GM21825 (cell line): ENCODE results near the gene PLA2R1.

Source experiments
- ATAC-seq: cut with Tn5 transposase; IDR thresholded peaks from one replicate; pipeline ENCODE4 v1.9.1; 2021; ENCODE audit warnings: mild to moderate bottlenecking, moderate library complexity; ENCODE audit not compliant: unreplicated experiment

Gene PLA2R1

GRCh38 chr2:159897720-159898119 is 164.7 kb downstream of the PLA2R1 start:
- no peak for ATAC-seq

GRCh38 chr2:159897081-159897480 is 165.3 kb downstream of the PLA2R1 start:
- no peak for ATAC-seq

GRCh38 chr2:159895258-159896065 is 167.0 kb downstream of the PLA2R1 start:
- peak; percentile 55 for ATAC-seq

- ATAC-seq: no peak
Observed at GRCh38 chr2:159894145-159894838, 168.1 kb downstream of the PLA2R1 start.

GRCh38 chr2:159892990-159893810 is 169.2 kb downstream of the PLA2R1 start:
- no peak for ATAC-seq

GRCh38 chr2:159891917-159892730 is 170.3 kb downstream of the PLA2R1 start:
- ATAC-seq: no peak

GRCh38 chr2:159891267-159891588 is 171.2 kb downstream of the PLA2R1 start:
- no peak for ATAC-seq

- ATAC-seq: peak; percentile 42
Observed at GRCh38 chr2:159890551-159891266, 171.7 kb downstream of the PLA2R1 start.

GRCh38 chr2:159882130-159882745 is 180.2 kb downstream of the PLA2R1 start:
- ATAC-seq: no peak
